K562 (cell line): ENCODE data around the gene ZNRF2. TPM values are rescaled to one million over a fixed set of nuclear protein-coding genes. Genes with fewer than 3 reads are reported as not detected.

Experiments used
- ATAC-seq: fragments of 200-7000 bp; cut with Tn5 transposase; 3 replicates; pipeline ENCODE4 v1.9.1; 2020; ENCODE audit warnings: moderate library complexity
- BruUV-seq: library from RNA; stranded (reverse); fragments of 400-500 nt; replicated peaks from 2 replicates; lab custom pipeline; 2021; lab: Mats Ljungman, UMichigan
- CTCF ChIA-PET: fragments of 300-600 bp; formaldehyde crosslinking; extraction: SDS; loops from one replicate; lab custom pipeline; 2021; ENCODE audit warnings: low intra/inter-chr PET ratio; lab: Yijun Ruan, JAX
- POLR2A ChIA-PET: fragments of 300-600, 350-650 bp; sonication (Branson Sonifier 250); formaldehyde crosslinking; extraction: SDS; loops from one replicate; lab custom pipeline; 2021; ENCODE audit warnings: antibody characterized with exemption, inconsistent platforms; lab: Yijun Ruan, JAX
- DNase-seq, 4 experiments: peaks; one replicate each; pipeline versions ENCODE4 v3.0.0 to v3.0.0-alpha.2; 2011 to 2018; ENCODE audit warnings: low spot score in 3 of 4, mixed read lengths in 3 of 4; ENCODE audit errors: extremely low read depth in 1 of 4
- FAIRE-seq: peaks from 2 replicates; lab custom pipeline; 2011; peaks lifted over from hg19 to GRCh38; lab: Jason Lieb, UNC
- H2AFZ ChIP-seq: 2 replicates; pipeline ENCODE4 v1.6.0; 2011; ENCODE audit warnings: low read depth, low read length, control low read depth, inconsistent platforms
- H3K27ac ChIP-seq: fragments of 200-600 bp; 3 replicates; pipeline ENCODE4 v1.8.0; 2011; ENCODE audit warnings: low read depth, mild to moderate bottlenecking, control low read depth, inconsistent platforms, low read length, moderate library complexity, mixed read lengths; ENCODE audit errors: extremely low read depth
- H3K27me3 ChIP-seq, 2 experiments: fragments of 300-600 bp in 1 of 2; 2 replicates in 1 of 2; 3 replicates in 1 of 2; pipeline versions ENCODE4 v1.6.0 to v1.8.0; 2011; ENCODE audit warnings: inconsistent platforms in 2 of 2, low read length in 2 of 2, mild to moderate bottlenecking in 1 of 2, mixed read lengths in 1 of 2, moderate library complexity in 1 of 2; ENCODE audit not compliant: control insufficient read depth in 2 of 2, insufficient read depth in 2 of 2
- H3K36me3 ChIP-seq: fragments of 300-600 bp; 3 replicates; pipeline ENCODE4 v1.8.0; 2011; ENCODE audit warnings: mild to moderate bottlenecking, low read length, inconsistent platforms; ENCODE audit not compliant: control insufficient read depth, insufficient read depth
- H3K4me1 ChIP-seq, 2 experiments: fragments of 200-600 bp in 1 of 2; replicated peaks in 1 of 2; 2 replicates in 1 of 2; 3 replicates in 1 of 2; pipeline versions ENCODE4 v1.5.1 to v1.8.0; 2011; ENCODE audit warnings: inconsistent platforms in 2 of 2, low read length in 2 of 2, mild to moderate bottlenecking in 1 of 2, mixed read lengths in 1 of 2, moderate library complexity in 1 of 2; ENCODE audit not compliant: control insufficient read depth in 2 of 2, insufficient read depth in 2 of 2
- H3K4me2 ChIP-seq: 2 replicates; pipeline ENCODE4 v1.6.1; 2011; ENCODE audit warnings: low read length, control low read depth, inconsistent platforms, mixed read lengths; ENCODE audit not compliant: insufficient read depth
- H3K4me3 ChIP-seq: fragments of 200-600 bp; sonication (generic), shearing (Covaris generic); 2 replicates; pipeline ENCODE4 v1.5.1; 2016; ENCODE audit warnings: control low read depth, inconsistent platforms
- H3K79me2 ChIP-seq: fragments of 200-600 bp; 3 replicates; pipeline ENCODE4 v1.8.0; 2011; ENCODE audit warnings: low read length, inconsistent platforms; ENCODE audit not compliant: control insufficient read depth, insufficient read depth
- H3K9ac ChIP-seq, 2 experiments: 2 replicates each; pipeline versions ENCODE4 v1.6.0 to v1.6.1; 2011; ENCODE audit warnings: low read depth in 2 of 2, low read length in 2 of 2, control low read depth in 1 of 2, inconsistent platforms in 1 of 2, mild to moderate bottlenecking in 1 of 2, mixed read lengths in 1 of 2; ENCODE audit not compliant: insufficient read depth in 1 of 2
- H3K9me1 ChIP-seq: one replicate; pipeline ENCODE4 v1.6.0; 2011; ENCODE audit warnings: inconsistent platforms, mild to moderate bottlenecking, low read length, moderate library complexity; ENCODE audit not compliant: control insufficient read depth, insufficient read depth
- H3K9me3 ChIP-seq: replicated peaks from 2 replicates; pipeline ENCODE4 v1.5.1; 2011; ENCODE audit warnings: low read depth, low read length, inconsistent platforms; ENCODE audit not compliant: control insufficient read depth, insufficient read depth
- H4K20me1 ChIP-seq: replicated peaks from 2 replicates; pipeline ENCODE4 v1.6.1; 2011; ENCODE audit warnings: low read length, inconsistent platforms, mixed read lengths; ENCODE audit not compliant: control insufficient read depth, insufficient read depth
- ATF4 ChIP-seq: fragments of 450-650 bp; formaldehyde crosslinking; IDR thresholded peaks from 2 replicates; pipeline ENCODE4 v1.4.0; 2022; ENCODE audit warnings: mild to moderate bottlenecking, moderate library complexity
- CEBPZ ChIP-seq: fragments of 150-350 bp; IDR thresholded peaks from 2 replicates; pipeline ENCODE4 v1.6.1; 2014; ENCODE audit warnings: low read depth, mild to moderate bottlenecking, low read length, borderline replicate concordance
- SREBF1 ChIP-seq: fragments of 150-350 bp; IDR thresholded peaks from 2 replicates; pipeline ENCODE4 v1.6.1; 2014; ENCODE audit warnings: antibody characterized with exemption, low read depth, low read length, borderline replicate concordance
- WGBS: fragments of 100-300 bp; shearing (Covaris generic); methylation state at CpG from one replicate; pipeline ENCODE4 v1.1.6; 2016; ENCODE audit warnings: low coverage, mixed read lengths; ENCODE audit not compliant: insufficient coverage; ENCODE audit errors: missing lambda C conversion rate; 5-methylcytosine and 5-hydroxymethylcytosine counted together
- in situ Hi-C: fragments of 300-500 bp; cut with MboI; formaldehyde crosslinking; loops from 4 replicates; pipeline ENCODE4 v1.15.0; 2018; ENCODE audit warnings: inconsistent platforms, mixed read lengths
- intact Hi-C: fragments of 100-400 bp; cut with micrococcal nuclease; formaldehyde crosslinking; loops from 2 replicates; pipeline ENCODE4 v1.14.2; 2022
- polyA plus RNA-seq, 8 experiments: library from polyadenylated mRNA; depleted of rRNA in 4 of 8; stranded (reverse) in 5 of 8; unstranded in 3 of 8; fragments of >200 nt; fragmentation: Nextera tagmentation in 2 of 8; fragmentation: Illumina TruSeq in 1 of 8; extraction: Ambion mirVana in 2 of 8; extraction: Trizol in 1 of 8; gene quantifications; 2 replicates each; pipeline versions ENCODE4 v1.2.1 to v1.2.3, GENCODE V29; 2011 to 2014; ENCODE audit warnings: inconsistent platforms in 1 of 8, missing spikeins in 1 of 8
- total RNA-seq, 7 experiments: library from RNA; depleted of rRNA in 6 of 7; stranded (reverse); fragments of >200 nt in 6 of 7; fragmentation: Illumina TruSeq in 2 of 7; extraction: Trizol in 2 of 7; gene quantifications; 2 replicates each; pipeline versions ENCODE4 v1.2.1 to v1.2.3, GENCODE V29; 2011 to 2021; ENCODE audit warnings: low replicate concordance in 1 of 7

ZNRF2 gene
- total and polyA plus RNA-seq, 9 of the 15 experiments (the other 6 are each of a cell fraction or from before 2014, with no cell fraction given): 1.1 to 13.9 (median 5.5) TPM

- TF ChIP-seq CEBPZ (no peak), ATF4 (CRISPR knock-in tag) (no peak), SREBF1 (no peak)
- intact Hi-C loops (no loop called here), in situ Hi-C loops (no loop called here)
- Histone ChIP-seq H3K36me3 (no peaks in the 10 kb centered on the region), H3K9me1 (no peaks in the 10 kb centered on the region), H3K9ac (no peak overlapping the region), H3K4me3 (no peak overlapping the region), H4K20me1 (no peaks in the 10 kb centered on the region), H3K4me1 (peaks cover 0 to 10% of the 10 kb centered on the region in 2 experiments; a peak in 3 of 5 replicates), H2AFZ (no peak overlapping the region), H3K4me2 (no peak overlapping the region), H3K79me2 (no peaks in the 10 kb centered on the region), H3K27me3 (no peaks in the 10 kb centered on the region), H3K27ac (no peak overlapping the region), H3K9me3 (no peaks in the 10 kb centered on the region)
- DNase-seq (no peak), FAIRE-seq (peak; percentile 23), ATAC-seq (no peak)
- ChIA-PET CTCF (no interaction called here), POLR2A (interaction anchor here (1.5 to 1.7 kb wide), 2 partner anchors 8 to 13 kb away, joined by 4 to 10 read pairs; no protein-coding TSS in a partner anchor)
- WGBS: 72% methylated on average over 3 of the region's 3 CpGs
- no TSS peak for BruUV-seq
These were observed 81.2 kb downstream of the ZNRF2 start for GRCh38 chr7:30365621-30366020.
